Forelimb muscle (tissue), 1 donor: ENCODE results near the gene SART3. TPM values are rescaled to one million over a fixed set of nuclear protein-coding genes. Genes with fewer than 3 reads are reported as not detected.

ENCODE experiments used
- DNase-seq: peaks from one replicate; pipeline ENCODE4 v3.0.0-alpha.2; 2013; ENCODE audit warnings: low read depth
- polyA plus RNA-seq: library from polyadenylated mRNA; unstranded; fragments of 120-200 nt; gene quantifications from one replicate; pipeline ENCODE4 v1.2.1, GENCODE V29; 2013; ENCODE audit not compliant: insufficient read length

Gene SART3, protein sequence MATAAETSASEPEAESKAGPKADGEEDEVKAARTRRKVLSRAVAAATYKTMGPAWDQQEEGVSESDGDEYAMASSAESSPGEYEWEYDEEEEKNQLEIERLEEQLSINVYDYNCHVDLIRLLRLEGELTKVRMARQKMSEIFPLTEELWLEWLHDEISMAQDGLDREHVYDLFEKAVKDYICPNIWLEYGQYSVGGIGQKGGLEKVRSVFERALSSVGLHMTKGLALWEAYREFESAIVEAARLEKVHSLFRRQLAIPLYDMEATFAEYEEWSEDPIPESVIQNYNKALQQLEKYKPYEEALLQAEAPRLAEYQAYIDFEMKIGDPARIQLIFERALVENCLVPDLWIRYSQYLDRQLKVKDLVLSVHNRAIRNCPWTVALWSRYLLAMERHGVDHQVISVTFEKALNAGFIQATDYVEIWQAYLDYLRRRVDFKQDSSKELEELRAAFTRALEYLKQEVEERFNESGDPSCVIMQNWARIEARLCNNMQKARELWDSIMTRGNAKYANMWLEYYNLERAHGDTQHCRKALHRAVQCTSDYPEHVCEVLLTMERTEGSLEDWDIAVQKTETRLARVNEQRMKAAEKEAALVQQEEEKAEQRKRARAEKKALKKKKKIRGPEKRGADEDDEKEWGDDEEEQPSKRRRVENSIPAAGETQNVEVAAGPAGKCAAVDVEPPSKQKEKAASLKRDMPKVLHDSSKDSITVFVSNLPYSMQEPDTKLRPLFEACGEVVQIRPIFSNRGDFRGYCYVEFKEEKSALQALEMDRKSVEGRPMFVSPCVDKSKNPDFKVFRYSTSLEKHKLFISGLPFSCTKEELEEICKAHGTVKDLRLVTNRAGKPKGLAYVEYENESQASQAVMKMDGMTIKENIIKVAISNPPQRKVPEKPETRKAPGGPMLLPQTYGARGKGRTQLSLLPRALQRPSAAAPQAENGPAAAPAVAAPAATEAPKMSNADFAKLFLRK
- 31.9 TPM for polyA plus RNA-seq

DNA sequence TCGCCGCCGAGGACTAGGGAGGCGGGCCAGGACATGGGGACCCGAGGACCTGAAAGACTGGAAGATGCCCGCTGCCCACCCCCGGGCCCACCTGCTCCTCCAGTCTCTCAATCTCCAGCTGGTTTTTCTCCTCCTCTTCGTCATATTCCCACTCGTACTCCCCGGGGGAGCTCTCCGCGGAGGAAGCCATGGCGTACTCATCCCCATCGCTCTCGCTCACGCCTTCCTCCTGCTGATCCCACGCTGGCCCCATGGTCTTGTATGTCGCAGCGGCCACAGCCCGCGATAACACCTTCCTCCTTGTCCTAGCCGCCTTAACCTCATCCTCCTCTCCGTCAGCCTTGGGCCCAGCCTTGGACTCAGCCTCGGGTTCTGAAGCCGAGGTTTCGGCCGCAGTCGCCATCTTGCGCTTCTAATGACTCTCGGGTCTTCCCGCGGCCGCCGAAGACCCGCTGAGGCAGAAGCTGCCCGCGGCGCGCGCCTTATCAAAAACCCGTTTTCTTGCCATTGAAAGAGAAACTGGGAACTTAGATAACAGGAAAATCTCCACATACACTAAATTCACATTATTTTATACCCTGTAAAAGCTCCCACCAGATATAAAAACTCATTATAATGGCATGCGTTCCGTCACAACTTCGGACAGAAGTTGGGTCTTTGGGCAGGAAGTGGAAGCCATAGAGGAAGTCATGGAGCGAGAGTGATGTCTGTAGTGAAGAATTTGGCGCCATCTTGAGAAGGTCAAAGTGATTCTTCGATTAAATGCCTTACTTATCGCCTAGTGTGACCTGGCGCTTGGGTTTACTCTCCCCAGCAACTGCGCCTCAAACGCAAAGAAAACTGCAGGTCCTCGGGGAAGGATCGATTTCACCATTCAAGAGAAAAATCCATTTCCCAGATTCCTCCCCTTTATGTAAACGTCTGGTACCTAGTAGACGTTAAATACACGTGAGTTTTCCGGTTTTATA lies at the start of gene SART3:
TSS of gene SART3 (minus strand) at position 422 of the 968 bp plus-strand sequence. CDS start at position 403, 19 bp downstream.
- DNase-seq, result peak; percentile 86

DNA sequence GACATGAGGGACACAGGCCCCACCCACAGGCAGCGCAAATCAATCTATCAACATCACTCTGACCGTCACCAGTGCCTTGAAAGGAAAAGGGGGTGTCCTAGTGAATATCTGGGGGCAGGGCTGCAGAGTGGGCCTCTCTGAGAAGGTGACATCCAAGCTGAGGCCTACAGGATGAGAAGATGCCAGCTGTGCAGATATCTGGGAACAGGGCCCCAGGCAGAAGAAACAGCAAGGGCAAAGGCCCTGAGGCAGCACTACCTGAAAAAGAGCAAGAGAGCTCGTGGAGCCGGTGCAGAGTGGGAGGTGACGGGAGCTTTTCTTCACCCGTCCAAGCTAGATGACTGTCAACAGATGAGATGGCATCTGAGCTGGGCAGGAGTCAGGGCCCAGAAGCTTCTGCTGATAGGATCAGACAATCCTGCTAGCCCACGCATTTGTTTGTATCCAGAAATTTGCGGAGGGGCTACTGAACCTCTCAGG lies 49.4 kb upstream of the SART3 start:
- no peak for DNase-seq

DNA sequence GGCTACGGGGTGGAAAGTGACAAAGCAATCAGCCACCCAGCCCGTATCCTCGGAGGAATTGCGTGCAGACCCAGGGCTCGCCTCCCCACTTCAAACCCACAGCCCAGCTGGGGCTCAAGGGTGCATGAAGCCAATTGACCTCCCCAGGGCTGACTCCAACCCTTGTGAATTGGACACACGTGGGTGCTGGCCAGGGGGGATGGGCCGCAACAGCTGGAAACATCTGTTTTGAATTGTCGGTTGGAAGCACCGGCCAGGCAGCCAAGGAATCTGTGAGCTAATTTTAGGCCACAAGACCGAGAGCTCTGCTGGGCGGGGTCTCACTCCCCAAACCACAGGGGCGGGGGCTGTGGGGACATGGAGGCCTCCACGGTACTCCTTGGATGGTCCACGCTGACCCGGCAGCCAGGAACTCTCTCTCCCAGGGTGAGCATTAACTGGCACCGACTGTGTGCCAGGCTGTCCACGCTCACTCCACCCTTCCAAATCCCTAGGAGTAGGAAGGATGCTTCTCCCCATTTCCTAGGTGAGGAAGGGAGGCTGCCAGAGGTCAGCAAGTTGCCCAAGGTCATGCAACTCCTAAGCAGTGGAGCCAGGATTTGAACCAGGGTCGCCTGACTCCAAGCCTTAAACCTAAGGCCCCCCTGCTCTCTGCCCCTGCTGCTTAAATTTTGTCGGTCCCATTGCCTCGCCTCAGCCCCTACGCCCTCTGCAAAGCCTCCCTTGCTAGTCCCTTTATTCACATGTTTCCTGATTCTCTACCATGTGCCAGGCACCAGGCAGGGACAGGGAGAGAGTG lies 48.8 kb upstream of the SART3 start:
- DNase-seq, result peak; percentile 90

DNA sequence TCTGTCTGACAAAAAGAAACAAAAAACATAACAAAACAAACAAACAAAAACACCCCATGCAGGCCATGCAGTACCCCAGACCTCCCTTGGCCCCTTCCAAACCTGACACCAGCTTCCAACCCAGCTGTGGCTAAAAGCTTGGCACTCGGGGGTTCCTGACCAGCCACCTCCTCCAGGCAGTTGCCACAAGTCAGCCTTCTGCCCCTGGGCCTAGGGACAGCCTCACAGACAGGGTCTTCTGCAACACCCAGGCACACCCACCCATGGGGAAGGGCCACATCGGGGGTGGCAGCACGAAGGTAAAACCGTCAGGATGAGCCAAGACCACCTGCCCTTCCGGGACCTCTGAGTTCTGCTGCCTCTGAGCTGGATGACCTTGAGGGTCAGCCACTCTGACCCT lies 47.6 kb upstream of the SART3 start:
- no peak for DNase-seq

DNA sequence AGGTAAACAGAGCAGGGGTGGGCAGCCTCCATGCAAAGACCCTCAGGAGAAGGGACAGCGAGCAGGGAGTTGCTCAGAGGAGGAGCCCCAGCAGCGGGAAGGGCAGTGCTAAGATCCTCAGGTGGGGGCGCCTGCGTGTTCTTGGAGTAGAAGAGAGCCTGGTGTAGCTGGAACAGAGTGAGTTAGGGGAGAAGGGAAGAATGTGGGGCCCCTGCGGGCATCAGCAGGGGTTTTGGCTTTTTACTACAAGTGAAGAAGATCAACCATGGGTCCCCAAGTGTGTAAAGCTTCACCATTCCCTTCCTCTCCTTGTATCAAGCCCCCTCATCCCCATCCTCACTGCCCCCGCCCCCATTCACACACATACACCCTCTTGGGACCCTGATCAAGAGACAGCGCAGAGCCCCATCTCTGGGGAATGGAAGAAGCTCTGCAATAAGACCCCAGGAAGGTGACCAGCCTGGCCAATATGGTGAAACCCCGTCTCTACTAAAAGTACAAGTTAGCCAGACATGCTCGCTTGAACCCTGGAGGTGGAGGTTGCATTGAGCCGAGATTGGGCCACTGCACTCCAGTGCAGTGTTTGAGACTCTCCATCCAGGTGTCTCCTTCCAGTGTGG lies 47.1 kb upstream of the SART3 start:
- no peak for DNase-seq

DNA sequence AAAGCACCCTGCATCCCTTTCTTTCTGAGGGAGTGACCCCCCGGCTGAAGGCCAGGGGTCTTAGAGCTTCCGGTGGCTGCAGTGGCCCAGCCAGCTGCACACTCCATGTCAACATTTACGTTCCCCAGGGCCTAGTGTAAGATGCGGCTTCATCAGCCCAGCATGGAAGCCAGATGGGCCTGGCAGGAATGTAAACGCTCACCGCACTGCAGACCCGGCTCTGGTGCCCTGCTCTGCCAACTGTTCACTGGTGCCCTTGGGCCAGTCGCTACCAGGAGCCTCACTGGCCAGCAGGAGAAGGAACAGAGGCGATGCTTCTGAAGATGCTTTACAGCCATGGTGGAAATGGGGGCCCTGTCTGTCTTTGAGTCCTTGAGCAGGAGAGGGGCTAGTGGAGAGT lies 45.5 kb upstream of the SART3 start:
- DNase-seq, result no peak

DNA sequence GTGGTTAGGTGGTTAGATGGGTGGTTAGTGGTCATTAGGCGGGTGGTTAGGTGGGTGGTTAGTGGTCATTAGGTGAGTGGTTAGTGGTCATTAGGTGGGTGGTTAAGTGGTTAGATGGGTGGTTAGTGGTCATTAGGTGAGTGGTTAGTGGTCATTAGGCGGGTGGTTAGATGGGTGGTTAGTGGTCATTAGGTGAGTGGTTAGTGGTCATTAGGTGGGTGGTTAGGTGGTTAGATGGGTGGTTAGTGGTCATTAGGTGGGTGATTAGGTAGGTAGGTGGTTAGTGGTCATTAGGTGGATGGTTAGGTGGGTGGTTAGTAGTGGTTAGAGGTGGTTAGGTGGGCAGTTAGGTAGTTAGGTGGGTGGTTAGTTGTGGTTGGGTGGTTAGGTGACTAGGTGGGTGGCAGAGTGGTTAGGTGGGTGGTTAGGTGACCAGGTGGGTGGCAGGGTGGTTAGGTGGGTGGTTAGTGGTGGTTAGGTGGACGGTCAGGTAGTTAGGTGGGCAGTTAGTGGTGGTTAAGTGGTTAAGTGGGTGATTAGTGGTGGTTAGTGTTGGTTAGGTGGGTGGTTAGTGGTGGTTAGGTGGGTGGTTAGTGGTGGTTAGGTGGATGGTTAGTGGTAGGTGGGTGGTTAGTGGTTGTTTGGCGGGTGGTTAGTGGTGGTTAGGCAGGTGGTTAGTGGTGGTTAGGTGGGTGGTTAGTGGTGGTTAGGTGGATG lies 44.9 kb upstream of the SART3 start:
- DNase-seq, result no peak

DNA sequence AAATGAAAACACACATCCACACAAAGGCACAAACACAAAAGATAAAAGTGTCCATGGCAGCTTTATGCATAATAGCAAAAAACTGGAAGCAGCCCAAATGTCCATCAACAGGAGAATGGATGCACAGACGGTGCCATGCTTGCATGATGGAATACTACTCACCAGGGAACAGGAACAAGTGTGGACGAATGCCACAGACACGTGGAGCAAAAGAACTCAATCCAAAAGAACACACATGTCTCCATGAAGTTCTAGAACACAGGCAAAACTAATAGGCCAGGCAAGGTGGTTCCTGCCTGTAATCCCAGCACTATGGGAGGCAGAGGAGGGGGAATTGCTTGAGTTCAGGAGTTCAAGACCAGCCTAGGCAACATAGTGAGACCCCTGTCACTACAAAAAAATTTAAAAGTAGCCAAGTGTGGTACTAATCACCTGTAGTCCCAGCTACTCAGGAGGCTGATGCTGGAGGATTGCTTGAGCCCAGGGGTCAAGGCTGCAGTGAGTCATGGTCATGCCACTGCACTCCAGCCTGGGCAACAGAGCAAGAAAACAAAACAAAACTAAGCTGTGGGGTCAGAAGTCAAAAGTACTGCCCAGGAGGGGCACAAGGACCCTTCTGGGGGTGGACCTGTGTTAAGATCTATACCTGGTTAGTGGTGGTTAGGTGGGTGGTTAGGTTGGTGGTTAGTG lies 44.2 kb upstream of the SART3 start:
- DNase-seq, result no peak

DNA sequence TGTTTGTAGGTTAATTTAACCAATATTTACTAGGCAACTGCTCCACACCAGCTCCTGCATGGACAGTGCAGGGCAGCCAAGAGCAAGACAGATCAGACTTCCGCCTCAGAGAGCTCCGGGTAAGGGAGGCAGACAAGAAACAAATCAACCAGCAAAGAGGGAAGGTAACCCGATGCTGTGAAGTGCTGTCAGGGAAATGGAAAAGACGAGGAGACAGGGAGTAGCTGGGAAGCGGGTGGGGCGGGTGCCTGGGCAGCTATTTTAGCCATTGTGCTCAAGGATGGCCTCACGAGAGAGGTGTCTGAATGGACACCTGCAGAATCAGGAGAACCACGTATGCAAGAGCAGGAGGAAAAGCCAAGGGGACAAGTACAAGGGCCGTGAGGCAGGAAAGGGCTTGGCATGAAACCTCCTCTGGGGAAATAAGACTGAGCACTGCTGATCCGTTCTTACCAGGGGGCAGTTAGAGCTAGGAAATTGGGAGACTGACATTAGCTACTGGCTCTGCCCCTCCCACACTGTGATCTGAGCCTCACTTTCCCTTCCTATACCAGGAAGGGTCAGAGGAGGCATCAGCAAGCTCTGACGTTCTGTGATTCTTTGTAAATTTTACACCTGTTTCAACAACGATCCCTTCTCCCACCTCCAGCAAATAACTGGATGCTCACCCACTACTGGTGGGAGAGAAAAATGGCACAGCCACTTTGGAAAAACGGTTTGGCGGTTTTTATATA lies 43.4 kb upstream of the SART3 start:
- no peak for DNase-seq

DNA sequence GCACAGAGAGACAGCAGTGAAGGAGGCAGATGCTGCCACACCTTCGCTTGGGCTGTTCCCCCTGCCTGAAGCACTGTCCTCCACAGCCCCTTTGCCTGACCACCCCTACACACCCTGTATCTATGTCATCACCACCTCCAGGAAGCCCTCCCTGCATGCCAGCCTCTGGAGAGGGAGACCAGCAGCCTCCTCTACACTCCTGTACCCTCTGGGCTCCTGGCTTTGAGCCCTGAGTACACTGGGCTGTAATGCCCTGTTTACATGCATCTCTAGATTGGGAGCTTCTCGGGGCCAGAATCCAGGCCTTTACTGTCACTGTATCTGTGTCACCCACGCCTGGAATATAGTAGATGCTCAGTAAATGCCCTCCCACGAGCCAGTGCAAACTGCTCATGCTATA lies 42.8 kb upstream of the SART3 start:
- no peak for DNase-seq

DNA sequence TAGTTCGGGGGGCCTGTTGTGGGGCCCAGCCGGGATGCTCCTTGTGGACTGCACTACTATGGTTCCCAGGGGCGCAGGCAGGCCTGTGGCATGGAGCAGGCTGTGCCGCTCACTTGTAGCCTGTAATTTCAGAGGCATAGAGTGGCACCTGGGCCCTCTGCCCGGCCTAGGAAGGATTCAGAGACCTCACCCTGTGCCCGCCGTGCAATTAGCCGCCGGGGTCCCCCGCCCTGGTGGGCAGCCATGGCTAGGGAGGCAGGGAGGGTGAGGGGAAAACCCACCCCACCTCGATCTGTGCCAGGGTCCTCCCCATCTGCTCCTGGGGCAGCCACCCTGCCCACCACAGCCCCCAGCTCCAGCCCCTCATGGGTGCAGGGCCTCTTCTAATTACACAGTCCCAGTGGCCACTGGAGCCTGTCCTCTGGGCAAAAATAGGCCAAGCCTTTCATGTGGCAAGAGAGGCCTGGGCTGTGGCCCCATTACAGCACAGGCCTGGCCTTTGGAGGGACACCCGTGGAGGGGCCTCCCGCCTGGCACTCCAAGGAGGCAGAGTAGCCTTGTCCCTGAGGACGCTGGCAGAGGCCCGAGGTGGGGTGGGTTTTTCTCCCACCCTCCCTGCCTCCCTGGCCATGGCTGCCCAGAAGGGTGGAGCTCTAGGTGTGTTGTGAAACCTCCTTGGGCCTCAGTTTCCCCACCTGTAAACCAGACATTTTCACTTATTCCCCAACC lies 42.2 kb upstream of the SART3 start:
- no peak for DNase-seq

DNA sequence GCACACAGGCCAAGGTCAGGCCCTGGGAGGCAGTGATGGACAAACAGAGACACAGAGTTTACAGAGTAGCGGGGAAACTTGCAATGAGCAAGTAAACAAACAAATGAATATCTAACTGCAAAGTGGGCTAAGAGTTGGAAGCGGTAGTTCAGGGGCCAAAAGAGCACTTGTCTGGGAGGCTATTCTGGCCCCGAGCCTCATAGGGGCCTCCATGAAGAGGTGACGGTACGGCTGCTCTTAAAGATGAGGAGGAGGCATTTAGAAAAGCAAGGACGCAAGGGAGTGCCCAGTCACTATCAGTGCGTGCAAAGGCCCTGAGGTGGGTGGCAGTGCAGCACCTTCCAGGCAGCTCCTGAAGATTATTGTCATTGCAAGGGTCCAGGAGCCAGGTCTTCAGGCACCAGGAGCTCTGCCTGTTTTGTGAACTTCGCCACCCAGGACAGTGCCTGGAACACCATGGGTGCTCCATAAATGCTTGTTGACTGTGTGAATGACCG lies 41.3 kb upstream of the SART3 start:
- DNase-seq, result no peak

DNA sequence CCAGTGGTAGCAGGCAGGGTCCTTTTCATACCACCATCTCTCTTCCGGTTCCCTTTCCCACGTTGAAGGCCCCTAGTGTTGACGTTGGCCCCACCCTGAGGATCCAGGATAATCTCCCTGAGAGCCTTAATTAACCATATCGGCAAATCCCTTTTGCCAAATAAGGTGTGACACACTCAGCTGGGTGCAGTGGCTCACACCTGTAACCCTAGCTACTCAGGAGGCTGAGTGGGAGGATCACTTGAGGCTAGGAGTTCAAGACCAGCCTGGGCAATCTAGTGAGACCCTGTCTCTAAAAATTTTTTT lies 39.7 kb upstream of the SART3 start:
- no peak for DNase-seq

DNA sequence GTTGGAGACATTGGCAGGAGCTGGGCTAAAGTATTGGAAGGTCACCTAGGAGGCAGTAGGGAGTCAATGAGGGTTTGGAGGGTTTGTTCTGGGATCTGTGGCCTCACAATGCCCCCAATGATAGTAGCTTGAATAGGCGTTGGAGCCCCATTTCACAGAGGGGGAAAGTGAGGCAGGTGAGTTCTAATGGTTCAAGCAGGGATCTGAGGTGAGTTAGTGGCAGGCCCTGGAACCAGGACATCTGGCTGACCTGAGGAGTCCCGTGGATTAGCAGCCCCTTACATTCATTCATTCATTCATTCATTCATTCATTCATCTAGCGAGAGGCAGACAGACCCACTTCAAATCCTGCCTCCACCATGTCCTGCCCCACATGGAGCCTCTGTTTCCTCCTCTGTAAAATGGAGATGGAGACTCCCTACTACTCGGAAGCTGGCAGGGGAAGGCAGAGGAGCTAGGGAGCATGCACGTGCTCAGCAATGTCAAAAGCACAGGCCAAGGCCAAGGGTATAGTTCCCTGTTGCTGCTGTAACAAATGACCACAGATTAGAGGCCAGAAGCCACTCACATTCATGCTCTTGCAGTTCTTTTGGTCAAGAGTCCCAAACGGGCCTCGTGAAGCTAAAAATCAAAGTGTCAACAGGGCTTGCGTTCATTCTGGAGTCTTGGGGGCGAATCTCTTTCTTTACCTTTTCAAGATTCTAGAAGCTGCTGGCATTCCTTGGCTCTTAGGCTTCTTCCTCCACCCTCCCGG lies 39.2 kb upstream of the SART3 start:
- DNase-seq, result no peak

DNA sequence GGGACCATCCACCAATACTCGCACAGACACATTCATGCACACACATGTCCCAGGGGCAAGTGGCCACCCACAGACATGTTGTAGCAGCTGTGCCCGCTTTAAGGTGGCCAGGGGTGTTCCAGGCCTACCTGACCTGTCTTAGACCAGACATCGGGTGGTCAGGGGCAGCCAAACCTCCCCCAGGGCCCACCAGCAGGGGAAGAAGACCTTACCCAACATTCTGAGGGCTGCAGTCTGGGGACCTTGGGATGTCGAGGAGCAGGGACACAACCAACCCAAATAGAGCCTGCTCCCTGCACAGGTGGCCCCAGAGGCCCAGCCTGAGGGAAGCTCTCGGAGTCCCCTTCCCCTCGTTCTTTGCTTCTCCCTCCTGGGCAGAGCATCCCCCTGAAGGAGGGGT lies 38.6 kb upstream of the SART3 start:
- DNase-seq, result no peak

DNA sequence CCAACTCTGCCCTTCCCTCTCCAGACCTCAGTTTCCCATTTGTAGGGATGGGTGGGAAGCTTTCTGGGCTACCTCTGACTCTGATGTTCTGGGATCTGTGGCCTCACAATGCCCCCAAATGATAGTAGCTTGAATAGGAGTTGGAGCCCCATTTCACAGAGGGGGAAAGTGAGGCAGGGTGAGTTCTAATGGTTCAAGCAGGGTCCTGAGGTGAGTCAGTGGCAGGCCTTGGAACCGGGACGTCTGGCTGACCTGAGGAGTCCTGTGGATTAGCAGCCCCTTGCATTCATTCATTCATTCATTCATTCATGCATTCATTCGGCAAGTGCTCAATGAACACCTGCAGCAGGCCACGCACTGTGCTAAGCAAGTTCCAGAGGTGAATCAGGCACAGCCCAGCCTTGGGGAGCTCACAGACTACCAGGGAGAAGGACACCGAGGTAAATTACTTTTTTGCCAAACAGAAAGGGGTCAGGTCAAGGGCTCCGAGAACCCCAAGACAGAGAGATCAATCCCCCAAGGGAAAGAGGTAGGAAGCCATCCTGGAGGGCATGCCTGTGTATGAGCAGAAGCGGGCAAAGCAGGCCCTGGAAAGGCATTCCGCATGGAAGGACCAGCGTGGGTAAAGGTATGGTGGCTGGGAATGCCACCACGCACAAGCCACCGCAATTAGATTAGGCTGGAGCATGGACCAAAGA lies 37.7 kb upstream of the SART3 start:
- no peak for DNase-seq
